Stimulated activated CD4-positive, alpha-beta T cell treated with anti-CD3 and anti-CD28 coated beads, Interleukin-15, amount 100 ng/mL, for 48 hours (primary cell): Measurements from ENCODE around the gene CSRP3.
"Not testable (repeated sequence)": the region's sequence is repeated elsewhere in the genome, so short reads cannot be mapped to it uniquely, and the experiment has no call there.

Experiments used
- DNase-seq, 2 donors: peaks; one replicate each; pipeline ENCODE4 v3.0.0-alpha.2; 2020; ENCODE audit warnings: low read depth in 2 of 2

CSRP3 gene

DNA sequence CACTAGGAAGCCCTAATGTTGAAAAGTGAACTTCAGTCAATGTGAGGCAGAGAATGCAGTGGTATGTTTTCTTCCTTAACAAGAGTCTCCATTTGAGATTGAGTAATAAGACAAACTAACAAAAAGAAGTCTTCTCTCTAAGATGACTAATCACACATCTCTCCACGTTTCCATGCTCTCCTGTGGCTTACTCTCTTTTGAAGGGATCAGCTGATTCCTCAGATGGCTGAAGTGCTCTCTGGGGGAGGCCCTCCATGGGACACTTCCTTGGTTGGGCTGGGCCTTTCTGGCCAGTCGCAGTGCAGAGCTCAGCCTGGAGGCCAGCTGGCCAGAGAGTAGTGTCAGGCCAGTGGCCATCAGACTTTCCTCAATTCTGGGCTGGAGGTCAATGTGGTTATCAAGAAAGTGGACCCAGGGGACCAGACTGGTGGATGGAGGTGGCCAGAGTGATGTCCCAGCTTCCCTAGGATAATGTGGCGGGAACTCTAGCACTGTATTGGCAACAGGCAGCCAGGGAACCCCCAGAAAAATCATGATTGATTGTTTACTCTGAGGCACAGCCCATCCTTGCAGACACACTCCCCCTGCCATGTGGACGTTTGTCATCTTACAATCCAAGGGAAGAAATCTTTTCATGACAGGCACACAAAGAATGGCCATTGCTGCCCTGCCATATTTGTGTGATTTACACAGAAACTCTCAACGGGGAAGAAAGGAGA is 14.5 kb downstream of the CSRP3 start:
- no peak for DNase-seq

DNA sequence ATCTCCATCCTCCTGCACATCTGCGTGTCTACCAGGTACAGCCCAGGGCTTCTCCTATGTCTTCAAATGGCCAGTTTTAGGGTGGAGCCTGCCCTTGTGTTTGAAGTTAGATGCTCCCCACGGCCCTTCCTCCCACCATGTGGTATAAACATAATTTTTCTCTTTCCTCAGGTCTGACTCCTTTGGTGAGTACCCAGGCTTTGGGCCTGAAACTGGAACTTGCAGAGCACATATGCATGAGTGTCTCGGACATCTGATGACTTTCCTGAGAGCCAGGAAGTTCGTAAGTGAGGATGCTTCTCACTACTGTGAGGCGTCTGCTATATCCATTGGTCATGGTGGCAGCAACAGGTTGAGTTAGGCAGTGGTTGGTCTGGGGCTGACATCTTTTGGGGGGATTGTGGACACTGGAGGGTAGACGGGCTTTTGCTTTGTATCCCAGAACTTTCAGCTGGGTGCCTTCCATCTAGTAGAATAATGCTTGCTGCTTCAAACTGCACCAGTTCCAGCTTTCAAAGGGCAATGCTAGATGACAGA is 16.2 kb downstream of the CSRP3 start:
- DNase-seq: no peak

DNA sequence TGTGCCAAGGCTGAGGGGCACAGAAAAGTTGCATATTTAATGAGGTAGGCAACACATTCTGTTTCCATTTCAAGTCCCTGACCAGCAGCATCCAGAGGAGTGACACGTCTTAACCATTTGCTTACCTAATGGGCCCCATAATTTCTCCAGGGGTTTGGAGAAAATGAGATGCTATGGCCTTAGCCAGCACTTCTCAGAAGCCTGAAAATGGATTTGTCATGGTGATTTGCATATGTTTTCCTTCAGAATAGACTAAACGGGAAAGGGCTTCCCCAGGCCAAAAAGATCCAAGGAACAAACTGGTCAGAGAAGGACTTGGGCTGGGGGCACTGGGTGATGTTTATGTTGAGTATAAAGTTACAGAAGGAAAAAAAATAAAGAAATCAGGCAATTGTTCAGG is 16.7 kb downstream of the CSRP3 start:
- no peak for DNase-seq

DNA sequence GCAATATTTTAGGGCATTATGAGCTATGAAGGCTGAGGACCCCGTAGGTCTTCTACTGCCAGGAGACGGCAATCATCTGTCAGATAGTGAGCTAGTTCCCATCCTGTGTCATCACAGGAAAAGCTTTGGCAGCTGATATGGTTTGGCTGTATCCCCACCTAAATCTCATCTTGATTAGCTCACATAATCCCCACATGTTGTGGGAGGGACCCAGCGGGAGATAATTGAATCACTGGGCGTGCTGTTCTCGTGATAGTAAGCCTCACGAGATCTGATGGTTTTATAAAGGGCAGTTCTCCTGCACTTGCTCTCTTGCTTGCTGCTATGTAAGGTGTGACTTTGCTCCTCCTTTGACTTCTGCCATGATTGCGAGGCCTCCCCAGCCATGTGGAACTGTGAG is 18.1 kb downstream of the CSRP3 start:
- DNase-seq: no peak

DNA sequence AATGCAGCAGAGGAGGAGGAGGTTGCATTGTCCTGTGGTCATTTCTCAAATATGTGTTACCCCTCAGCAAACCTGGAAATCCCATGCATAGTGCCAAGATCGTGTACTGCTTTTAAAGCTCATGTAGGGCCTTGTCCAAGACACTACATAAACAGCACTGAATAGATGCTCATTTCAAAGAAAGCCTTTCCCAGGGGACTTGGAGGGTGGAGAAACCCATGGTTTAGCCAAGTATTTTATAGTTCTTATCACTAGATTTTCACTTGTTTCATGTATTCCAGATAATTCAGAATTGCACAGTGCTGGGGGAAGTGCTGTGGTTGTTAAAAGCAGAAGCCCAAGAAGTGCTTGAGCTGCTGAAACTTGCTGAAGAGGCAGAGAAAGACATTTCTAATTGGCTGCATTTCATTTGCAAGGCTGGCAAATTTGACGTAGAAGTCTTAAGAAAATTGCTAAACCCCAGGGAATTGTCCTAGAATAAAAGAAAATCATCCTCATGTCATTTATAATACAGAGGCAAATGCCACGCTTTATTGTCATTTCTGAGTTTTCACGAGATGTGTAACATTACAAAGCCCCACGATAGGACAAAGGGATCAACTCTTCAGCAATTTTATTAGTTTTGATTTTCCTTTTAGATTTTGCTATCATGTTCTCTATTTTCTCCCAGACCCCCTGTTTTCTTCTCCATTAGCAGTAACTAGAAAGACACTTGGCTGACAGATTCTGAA is 20.1 kb downstream of the CSRP3 start:
- no peak for DNase-seq

DNA sequence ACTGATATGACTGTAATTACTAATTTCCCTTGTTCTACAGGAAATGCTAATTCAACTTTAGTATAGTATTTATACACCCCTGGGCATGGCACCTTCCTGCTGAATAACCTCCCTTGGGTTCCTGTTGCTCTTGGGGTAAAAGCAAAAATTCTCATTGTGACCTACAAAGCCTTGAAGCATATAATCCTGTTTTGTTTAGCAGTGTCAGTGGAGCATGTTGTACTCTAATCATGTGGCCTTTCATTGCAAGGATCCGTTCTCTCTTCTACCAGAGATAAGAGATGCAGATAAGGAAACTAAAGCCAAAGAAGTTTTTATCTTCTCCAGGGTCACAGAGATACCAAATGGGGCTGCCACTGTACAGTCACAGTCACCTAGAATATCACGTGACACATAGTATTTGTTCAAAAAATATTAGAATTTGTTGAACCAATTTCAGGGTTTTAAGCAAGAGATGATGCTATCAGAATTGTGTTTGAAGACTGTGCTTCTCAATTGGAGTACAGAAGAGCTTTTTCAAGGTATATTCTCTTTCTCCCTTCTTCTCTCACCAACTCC is 25.1 kb downstream of the CSRP3 start:
- DNase-seq: no peak

DNA sequence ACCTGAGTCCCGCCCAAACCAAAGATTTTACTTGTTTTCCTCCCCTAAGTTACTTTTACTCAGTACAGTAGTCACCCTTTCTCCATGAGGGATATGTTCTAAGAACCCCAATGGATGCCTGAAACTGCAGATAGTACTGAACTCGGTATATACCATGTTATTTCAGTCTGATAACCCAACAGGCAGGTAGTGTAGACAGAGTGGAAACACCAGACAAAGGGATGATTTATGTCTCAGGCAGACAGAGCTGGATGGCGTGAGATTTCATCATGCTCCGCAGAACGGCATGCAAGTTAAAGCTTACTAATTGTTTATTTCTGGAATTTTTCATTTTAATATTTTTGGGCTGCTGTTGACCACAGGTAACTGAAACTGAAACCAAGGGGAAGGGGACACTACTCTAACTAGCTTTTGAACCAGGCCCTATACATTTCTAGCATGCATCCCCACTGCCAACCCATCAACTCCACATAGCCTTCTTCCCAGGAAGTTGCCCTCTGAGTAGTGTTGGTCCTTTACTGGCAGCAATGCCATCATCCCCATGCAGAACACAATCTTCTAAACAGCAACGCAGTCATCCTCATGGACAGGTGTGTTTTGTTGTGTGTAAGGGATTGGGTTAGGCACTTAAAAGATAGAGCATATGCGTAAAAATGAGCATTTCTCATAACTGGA is 27.7 kb downstream of the CSRP3 start:
- DNase-seq: no peak

DNA sequence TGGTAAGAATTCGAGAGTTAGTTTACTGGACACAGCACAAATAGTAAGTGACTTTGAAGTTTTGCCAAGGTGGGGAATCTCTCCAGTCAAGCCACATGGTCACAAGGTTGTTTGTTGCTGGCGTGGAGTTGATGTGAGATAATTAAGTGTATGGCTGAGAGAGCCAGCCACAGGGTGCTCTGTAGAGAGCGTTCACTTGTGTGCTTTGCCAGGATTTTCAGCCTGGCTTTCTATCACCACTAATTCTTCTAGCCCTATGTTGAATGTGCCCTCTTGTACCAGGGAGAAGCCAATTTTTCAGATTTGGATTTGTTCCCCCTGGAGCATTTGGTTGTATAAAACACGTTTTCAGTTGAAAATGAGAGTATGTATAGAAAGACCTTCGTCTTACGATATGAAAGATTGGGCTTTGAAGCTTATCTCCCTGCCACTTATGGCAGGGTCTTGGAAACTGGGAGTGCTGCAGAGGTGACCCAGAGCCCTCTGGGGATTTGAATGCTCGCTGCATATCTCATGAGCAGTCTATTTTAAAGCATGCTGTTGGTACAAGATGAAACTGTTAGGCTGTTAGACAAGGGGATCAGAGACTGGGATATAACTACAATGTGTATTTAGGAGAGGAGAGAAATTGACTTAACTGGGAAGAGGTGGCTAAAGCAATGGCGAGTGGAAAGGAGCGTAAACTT is 28.6 kb downstream of the CSRP3 start:
- DNase-seq: no peak

DNA sequence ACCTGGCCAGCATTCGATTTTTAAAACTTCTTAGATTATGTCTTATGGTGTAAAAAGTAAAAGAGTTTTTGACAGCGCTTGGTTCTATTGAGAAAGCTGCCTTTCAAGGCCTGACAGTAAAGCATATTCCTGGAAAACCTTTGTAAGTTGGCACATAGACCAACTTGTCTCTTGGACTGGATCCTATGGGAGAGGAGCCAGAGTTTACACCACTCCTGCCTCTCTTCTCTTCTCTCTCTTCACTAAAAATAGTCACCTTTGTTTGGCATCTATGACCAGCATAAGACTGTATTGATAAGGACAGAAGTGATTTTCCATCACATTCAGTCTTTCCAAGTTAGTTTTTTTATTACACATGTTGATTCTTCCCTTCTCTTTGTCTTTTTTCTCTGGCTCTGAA is 33.7 kb downstream of the CSRP3 start:
- no peak for DNase-seq

DNA sequence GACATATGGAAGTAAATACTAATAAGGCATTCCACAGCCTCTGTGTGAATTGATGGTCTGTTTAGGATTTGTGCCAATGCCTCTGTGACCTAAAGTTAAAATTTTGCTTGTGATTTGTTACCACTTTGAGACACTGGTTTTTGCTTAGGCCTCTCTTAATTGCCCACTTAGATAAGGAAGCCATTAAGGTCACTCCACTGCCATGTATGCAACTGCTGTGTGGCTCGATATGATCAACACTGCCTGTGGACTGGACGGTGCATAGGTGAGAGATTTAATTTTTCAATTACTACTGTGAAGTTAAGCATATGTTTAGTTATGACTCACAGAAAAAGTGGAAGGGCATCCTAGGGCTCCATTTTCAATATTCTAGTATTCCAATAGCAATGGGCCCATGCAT is 36.9 kb downstream of the CSRP3 start:
- no peak for DNase-seq

DNA sequence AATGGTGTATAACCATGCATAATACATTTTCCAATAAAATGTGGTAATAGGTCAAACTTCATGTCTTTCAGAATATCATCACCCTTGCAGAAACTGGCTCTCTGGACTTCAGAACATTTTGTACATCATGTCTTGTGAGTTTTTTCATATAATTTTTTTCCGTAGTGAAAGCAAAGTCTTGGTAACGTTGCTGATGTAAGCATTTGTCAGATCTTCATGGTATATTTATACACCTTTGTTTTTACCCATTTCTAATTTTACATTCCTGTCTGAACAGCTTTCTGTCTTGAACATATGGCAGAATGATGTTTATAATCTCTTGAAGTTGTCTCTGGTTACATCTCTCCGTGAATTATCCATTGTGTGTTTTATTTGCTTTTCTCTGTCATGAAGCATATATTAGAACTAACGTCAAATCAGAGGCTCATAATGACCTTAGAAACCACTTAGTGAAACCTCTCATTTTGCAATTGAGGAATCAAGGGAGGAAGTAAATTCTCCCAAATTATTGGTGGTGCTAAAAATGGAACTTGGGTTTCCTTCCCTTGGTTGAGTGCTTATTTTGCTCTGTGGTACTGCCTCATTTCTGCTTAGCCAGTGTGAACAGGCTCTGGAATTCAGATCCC is 37.4 kb downstream of the CSRP3 start:
- DNase-seq: no peak

DNA sequence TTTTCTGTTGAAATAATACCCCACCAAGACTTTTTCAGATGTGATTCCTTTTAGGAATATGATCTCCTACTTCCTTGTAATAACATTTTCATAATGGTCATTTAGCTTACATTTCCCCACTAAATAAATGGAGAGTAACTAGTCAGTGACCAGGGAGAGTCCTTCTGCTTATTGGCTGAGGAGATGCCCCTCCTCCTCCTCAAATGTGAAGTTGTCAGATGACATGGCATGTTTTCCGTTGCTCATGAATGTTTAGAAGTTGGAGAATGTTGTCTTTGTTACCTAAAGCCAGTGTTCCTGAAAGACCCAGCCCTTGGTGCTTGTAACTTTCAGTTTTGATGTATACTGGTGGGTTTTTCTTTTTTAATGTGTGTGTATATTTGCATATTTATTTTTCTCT is 38.2 kb downstream of the CSRP3 start:
- DNase-seq: no peak

DNA sequence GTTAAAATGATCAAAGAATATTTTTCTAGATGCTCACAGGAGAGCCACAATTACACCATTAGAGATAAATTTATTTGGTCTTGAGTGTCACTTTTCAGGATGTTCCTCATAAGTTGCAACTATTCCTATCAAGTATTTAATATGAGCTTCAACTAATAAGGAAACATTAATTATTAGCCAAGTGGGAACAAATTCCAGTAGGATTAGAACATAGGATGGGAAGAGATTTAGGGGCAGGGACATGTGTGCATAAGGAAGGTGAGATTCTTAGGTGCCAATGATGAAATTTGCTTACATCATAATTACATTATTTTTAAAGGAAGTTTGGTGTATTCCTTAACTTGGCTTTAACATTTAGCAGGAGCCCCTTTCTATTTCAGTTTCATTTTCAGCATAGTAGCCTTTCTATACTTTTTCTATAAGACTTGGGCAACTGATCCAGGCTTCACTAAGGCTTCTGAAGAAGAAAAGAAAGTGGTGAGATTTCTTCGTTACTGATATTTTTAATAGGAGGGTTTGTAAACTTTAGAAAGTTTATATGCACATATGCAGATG is 38.8 kb downstream of the CSRP3 start:
- no peak for DNase-seq

DNA sequence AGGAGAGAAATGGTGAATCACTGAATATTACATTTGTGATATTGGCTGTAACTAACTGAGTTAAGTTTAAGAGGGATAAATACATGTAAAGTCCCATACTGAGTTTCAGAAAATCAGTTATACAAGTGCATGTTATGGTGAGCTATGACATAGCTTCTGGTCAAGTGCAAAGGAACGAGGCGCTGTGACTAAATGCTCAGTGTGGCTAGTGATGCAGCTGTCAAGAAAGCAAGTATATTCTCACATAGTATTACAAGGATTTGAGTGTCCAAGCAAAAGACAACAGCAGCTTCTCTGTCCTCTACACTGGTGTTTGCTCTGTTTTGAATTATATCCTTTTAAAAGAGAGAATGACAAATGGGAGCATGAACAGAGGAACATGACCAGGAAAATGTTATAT is 40.1 kb downstream of the CSRP3 start:
- DNase-seq: no peak

DNA sequence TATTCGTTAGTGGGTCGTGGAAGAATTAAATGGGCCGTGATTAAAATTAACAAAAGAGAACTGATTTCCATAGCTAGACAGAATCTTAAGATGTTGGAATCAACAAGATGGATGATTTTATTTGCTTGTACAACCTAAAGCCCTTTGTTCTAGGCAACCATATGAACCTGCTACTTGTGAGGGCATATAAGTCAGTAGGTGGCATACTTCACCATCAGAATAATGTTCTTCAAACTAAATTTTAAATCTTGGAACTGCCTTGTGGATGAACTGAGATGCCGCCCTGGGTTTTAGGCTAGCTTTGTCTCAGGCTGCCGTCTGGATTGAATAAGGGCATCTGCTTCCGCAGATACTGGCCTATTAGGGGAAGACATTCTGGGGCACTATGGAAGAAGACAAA is 40.9 kb downstream of the CSRP3 start:
- no peak for DNase-seq

DNA sequence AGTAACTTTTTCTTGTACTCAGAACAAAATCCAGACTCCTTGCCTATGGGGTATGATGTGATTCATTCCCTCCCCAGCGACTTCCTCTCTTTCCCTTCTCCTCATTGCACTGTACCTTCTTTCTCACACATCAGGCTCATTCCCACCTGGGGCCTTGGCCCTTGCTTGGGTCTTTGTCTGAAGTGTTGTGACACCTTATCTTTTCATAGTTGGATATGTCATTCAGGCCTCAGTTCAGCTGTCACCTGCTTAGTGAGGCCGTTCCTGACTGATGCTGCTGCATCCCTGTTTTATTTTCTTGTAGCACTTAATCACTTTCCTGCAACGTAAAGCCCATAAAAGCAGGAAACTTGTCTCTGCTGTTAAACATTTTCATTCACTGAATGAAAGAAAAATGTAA is 44.9 kb downstream of the CSRP3 start:
- DNase-seq: no peak

DNA sequence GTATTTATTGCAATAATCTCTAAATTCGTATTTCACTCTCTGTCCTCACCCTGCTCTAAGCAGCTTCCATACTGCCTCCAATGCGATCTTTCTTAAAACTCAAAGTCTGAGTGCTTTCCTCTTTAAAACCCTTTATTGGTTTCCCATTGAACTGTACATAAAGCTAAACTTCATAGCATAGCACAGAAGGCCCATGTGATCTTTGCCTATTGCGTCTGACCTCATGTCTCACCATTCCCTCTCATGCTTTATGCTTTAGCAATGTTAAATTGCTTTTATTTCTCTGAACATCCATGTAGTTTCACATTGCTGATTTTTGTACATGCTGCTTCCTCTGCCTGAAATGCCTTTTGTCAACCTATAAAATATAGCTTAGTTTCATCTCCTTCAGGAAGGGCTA is 56.5 kb downstream of the CSRP3 start:
- no peak for DNase-seq

DNA sequence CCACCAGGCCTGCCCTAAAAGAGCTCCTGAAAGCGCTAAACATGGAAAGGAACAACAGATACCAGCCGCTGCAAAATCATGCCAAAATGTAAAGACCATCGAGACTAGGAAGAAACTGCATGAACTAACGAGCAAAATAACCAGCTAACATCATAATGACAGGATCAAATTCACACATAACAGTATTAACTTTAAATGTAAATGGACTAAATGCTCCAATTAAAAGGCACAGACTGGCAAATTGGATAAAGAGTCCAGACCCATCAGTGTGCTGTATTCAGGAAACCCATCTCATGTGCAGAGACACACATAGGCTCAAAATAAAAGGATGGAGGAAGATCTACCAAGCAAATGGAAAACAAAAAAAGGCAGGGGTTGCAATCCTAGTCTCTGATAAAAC is 64.9 kb downstream of the CSRP3 start:
- not testable (repeated sequence) for DNase-seq

DNA sequence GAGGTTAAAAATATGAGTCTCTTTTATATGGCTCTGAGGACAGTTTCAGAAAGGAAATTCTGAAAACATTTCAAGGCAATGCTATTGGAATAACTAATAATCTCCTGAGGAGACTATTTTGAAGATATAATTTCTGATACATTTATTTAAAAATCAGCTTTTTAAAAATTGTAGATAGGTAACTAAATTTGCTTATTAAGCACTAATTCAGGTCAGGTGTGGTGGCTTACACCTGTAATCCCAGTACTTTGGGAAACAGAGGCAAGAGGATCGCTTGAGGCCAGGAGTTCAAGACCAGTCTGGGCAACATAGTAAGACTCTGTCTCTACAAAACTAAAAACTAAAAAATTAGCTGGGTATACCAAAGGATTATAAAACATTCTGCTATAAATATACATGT is 67.8 kb downstream of the CSRP3 start:
- no peak for DNase-seq
